Measurements from ENCODE around the gene ESPL1. TPM values are rescaled to one million over a fixed set of nuclear protein-coding genes. Genes with fewer than 3 reads are reported as not detected.

The ESPL1 gene
- total RNA-seq, 5 donors from 2014 or later (not counting 1 experiment from before 2014, with no cell fraction given), result 1.2 to 2.5 (median 1.6) TPM

DNA sequence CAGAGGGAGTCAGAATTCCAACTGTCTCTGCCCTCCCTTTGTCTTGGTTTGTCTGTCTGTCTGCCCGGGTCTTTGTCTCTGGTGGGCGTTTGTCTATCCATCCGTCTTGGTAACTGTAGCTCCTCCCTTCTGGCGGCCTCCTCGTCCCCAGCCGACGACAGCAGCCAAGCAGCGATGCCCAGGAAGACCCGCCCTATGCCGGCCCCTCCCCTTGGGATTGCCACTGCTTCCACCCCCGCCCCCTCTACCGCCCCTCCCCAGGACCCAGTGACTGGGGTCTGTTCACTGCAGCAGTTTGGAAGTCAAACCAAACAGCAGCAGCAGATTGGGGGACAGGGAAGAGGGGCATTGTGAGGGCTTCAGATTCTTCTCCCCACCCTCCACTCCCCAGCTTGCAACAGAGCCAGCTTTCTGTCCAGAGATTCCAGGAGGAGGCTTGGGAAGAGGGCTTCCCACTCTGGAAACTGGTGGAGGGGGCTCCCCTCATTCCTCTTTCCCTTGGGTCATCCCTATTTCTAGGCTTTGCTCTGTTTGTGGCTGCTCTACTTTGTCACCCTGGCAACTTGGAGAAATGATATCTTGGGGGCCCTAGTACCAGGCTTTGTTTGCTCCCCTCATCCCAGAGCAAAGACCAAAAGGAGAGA, 33.7 kb upstream of the ESPL1 start:
- H3K27ac Mint-ChIP-seq, result peak overlapping the region; percentile 83 to 88
- peaks cover 24 to 75% of the 10 kb centered on the region in 2 experiments for H3K4me1 ChIP-seq (ENCODE audit: control insufficient read depth in 1 of 2, extremely low read depth in 1 of 2, insufficient read depth in 2 of 2, low read length in 2 of 2)
- no peak for DNase-seq

DNA sequence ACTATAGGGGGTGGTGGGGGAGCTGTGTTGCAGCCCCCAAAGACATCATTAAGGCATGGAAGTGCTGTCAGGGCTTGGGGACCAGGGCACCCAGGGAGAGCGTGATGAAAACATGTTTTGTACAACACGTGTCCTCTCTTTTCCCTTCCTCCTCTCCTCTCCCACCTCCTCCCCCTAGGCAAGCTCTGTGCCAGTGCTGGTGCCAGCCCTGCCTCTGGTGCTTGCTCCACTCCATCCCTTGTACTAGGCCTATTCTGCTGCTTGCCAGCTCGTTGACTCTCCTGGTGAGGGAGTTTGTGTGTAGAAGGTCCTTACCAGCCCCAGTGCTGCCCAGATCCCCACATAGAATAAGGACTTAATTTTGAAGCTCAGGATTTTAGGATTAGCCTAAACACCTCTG, 32.9 kb upstream of the ESPL1 start:
- Mint-ChIP-seq H3K27me3 (no peaks in the 10 kb centered on the region), H3K4me3 (peak overlapping the region in 2 of 3 donors; percentile 34 to 60), H3K9me3 (no peaks in the 10 kb centered on the region), H3K36me3 (no peaks in the 10 kb centered on the region), H3K27ac (peak overlapping the region; percentile 85 to 89), H3K4me1 (peaks cover 46 to 63% (median 60%) of the 10 kb centered on the region in 3 donors)
- Histone ChIP-seq H3K4me3 (ENCODE audit: control insufficient read depth in 1 of 2, extremely low read depth in 1 of 2, low read length in 1 of 2) (no peak overlapping the region), H3K4me1 (ENCODE audit: control insufficient read depth in 1 of 2, extremely low read depth in 1 of 2, insufficient read depth in 2 of 2, low read length in 2 of 2) (peaks cover 24 to 68% of the 10 kb centered on the region in 2 experiments), H3K9me3 (no peaks in the 10 kb centered on the region), H3K27ac (ENCODE audit: low read length) (peak overlapping the region; percentile 94), H3K27me3 (replicated peaks in 1 of 2; ENCODE audit: control insufficient read depth in 2 of 2, extremely low read depth in 1 of 2, insufficient read depth in 2 of 2, low read length in 1 of 2) (no peaks in the 10 kb centered on the region), H3K36me3 (ENCODE audit: control insufficient read depth in 2 of 2, extremely low read depth in 1 of 2, insufficient read depth in 1 of 2, low read length in 1 of 2) (no peaks in the 10 kb centered on the region)
- ChIA-PET CTCF (interaction anchor here in 1 of 2 donors (0.6 kb wide), 1 partner anchor 33 kb away, joined by 3 read pairs; the partner anchor contains the start of gene ESPL1), POLR2A (interaction anchor here (1.0 to 1.1 kb wide), 2 partner anchors 16 to 40 kb away, joined by 3 to 5 read pairs; no protein-coding TSS in a partner anchor)
- ATAC-seq (replicated peaks in 1 of 4) (no peak), DNase-seq (no peak)
- WGBS (ENCODE audit: insufficient coverage), result no CpG with 5 or more reads among the region's 3 CpGs

More for the DNA sequence above, 33.7 kb upstream of the ESPL1 start:
- Mint-ChIP-seq H3K27me3 (no peaks in the 10 kb centered on the region), H3K36me3 (no peaks in the 10 kb centered on the region), H3K9me3 (no peaks in the 10 kb centered on the region), H3K4me1 (peaks cover 54 to 71% (median 67%) of the 10 kb centered on the region in 3 donors), H3K4me3 (peak overlapping the region in 1 of 3 donors; percentile 93)
- Histone ChIP-seq H3K36me3 (ENCODE audit: control insufficient read depth in 2 of 2, extremely low read depth in 1 of 2, insufficient read depth in 1 of 2, low read length in 1 of 2) (no peaks in the 10 kb centered on the region), H3K4me3 (ENCODE audit: control insufficient read depth in 1 of 2, extremely low read depth in 1 of 2, low read length in 1 of 2) (no peak overlapping the region), H3K27ac (ENCODE audit: low read length) (peak overlapping the region; percentile 94), H3K27me3 (replicated peaks in 1 of 2; ENCODE audit: control insufficient read depth in 2 of 2, extremely low read depth in 1 of 2, insufficient read depth in 2 of 2, low read length in 1 of 2) (no peaks in the 10 kb centered on the region), H3K9me3 (no peaks in the 10 kb centered on the region)
- CTCF ChIA-PET, result no interaction called here
- WGBS (ENCODE audit: insufficient coverage), result 41% methylated on average over 7 of the region's 12 CpGs
- POLR2A ChIA-PET, result interaction anchor here (1.0 to 1.1 kb wide), 2 partner anchors 15 to 39 kb away, joined by 3 to 5 read pairs; no protein-coding TSS in a partner anchor
- no peak for ATAC-seq (replicated peaks in 1 of 4)

DNA sequence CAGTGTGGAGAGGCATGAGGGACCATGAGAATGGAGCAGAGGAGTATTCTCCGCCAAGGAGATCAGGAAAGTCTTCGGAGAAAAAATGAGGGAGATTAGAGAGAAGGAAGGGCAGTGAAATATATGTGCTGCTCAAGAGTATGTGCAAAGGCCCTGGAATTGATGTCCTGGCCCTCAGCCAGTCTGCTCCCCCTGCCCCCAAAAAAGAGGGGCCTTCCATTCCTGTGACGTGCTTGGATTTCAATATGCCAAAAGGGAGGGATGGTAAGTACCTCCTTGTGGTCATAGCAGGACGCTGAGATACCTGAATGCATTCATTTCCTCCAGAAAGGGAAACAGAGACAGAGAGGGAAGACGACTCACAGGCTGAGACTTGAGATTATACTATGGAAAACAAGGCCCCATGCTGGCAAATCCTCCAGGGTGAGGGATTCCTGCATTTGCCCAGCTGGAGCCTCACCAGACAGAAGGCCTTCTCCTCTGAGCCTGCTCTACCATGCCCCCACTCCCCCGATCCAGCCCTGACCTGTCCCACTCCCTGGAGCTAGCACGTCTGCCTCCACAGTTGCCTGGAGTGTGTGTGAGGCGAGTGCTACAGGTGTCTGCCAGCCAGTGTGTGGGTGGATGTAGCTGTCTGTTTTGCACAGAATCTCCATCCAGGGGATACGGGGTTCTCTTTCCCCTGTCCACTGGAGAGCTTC, 32.2 kb upstream of the ESPL1 start:
- Histone ChIP-seq H3K4me3 (ENCODE audit: control insufficient read depth in 1 of 2, extremely low read depth in 1 of 2, low read length in 1 of 2) (peak overlapping the region in 1 of 2 donors; percentile 9), H3K27ac (ENCODE audit: low read length) (peak overlapping the region; percentile 94), H3K9me3 (no peaks in the 10 kb centered on the region), H3K27me3 (replicated peaks in 1 of 2; ENCODE audit: control insufficient read depth in 2 of 2, extremely low read depth in 1 of 2, insufficient read depth in 2 of 2, low read length in 1 of 2) (peaks cover 0 to 1% of the 10 kb centered on the region in 2 experiments), H3K36me3 (ENCODE audit: control insufficient read depth in 2 of 2, extremely low read depth in 1 of 2, insufficient read depth in 1 of 2, low read length in 1 of 2) (no peaks in the 10 kb centered on the region), H3K4me1 (ENCODE audit: control insufficient read depth in 1 of 2, extremely low read depth in 1 of 2, insufficient read depth in 2 of 2, low read length in 2 of 2) (peaks cover 24 to 60% of the 10 kb centered on the region in 2 experiments)
- Mint-ChIP-seq H3K4me3 (peak overlapping the region; percentile 36 to 60 (median 42)), H3K36me3 (no peaks in the 10 kb centered on the region), H3K27ac (peak overlapping the region; percentile 85 to 89), H3K9me3 (no peaks in the 10 kb centered on the region), H3K27me3 (no peaks in the 10 kb centered on the region), H3K4me1 (peaks cover 46 to 61% (median 58%) of the 10 kb centered on the region in 3 donors)
- ChIA-PET POLR2A (interaction anchor here in 1 of 2 donors (1.1 kb wide), 1 partner anchor 41 kb away, joined by 3 read pairs; no protein-coding TSS in a partner anchor), CTCF (interaction anchor here in 1 of 2 donors (0.7 to 1.6 kb wide), 6 partner anchors 16 to 85 kb away, joined by 3 to 7 read pairs (median 5); partner anchors contain the start of genes AAAS and ESPL1)
- DNase-seq, result no peak
- WGBS (ENCODE audit: insufficient coverage), result 50% methylated on average over 1 of the region's 9 CpGs
- ATAC-seq (replicated peaks in 1 of 4), result peak in 3 of 4 experiments; percentile 6 to 21 (median 8)

DNA sequence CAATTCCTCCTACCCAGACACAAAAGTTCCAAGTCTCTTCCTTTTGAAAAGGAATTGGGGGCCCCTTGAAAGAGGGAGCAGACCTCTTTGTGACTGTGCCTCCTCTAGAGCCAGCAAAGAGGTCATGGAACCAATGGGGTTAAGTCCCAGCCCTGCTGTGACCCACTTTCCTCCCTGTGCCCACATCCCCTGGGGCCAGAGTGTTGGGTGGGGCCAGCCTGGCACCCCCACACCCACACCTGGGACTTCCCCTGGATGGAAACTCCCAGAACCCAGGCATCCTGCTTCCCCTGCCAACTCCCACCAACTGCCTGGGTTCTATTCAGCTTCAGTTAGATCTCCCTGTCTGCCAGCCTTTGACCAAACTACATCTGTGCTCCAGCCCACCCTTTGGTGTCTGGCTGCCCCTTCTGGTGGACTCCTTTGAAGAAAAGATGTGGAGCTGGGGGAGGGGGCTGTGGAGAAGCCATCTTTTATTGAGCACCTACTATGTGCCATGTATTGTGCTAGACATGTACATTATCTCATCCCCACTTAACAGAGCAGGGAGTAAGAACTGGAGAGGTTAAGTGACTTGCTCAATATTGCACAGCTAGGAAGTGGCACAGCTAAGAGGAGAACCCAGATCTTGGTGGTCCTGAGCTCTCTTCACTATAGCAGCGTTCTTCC, 31.5 kb upstream of the ESPL1 start:
- Mint-ChIP-seq H3K4me1 (peaks cover 46 to 57% (median 51%) of the 10 kb centered on the region in 3 donors), H3K9me3 (no peaks in the 10 kb centered on the region), H3K27ac (peak overlapping the region; percentile 85 to 89), H3K4me3 (peak overlapping the region; percentile 36 to 60 (median 42)), H3K27me3 (no peaks in the 10 kb centered on the region), H3K36me3 (no peaks in the 10 kb centered on the region)
- ChIA-PET CTCF (interaction anchor here in 1 of 2 donors (0.7 to 1.6 kb wide), 6 partner anchors 15 to 84 kb away, joined by 3 to 7 read pairs (median 5); partner anchors contain the start of genes AAAS and ESPL1), POLR2A (interaction anchor here in 1 of 2 donors (0.5 kb wide), 1 partner anchor 338 kb away, joined by 3 read pairs; no protein-coding TSS in a partner anchor)
- Histone ChIP-seq H3K36me3 (ENCODE audit: control insufficient read depth in 2 of 2, extremely low read depth in 1 of 2, insufficient read depth in 1 of 2, low read length in 1 of 2) (no peaks in the 10 kb centered on the region), H3K27me3 (replicated peaks in 1 of 2; ENCODE audit: control insufficient read depth in 2 of 2, extremely low read depth in 1 of 2, insufficient read depth in 2 of 2, low read length in 1 of 2) (peaks cover 0 to 3% of the 10 kb centered on the region in 2 experiments), H3K9me3 (no peaks in the 10 kb centered on the region), H3K4me1 (ENCODE audit: control insufficient read depth in 1 of 2, extremely low read depth in 1 of 2, insufficient read depth in 2 of 2, low read length in 2 of 2) (peaks cover 24 to 53% of the 10 kb centered on the region in 2 experiments), H3K4me3 (ENCODE audit: control insufficient read depth in 1 of 2, extremely low read depth in 1 of 2, low read length in 1 of 2) (peak overlapping the region in 1 of 2 donors; percentile 9), H3K27ac (ENCODE audit: low read length) (peak overlapping the region; percentile 94)
- peak in 33 of 35 experiments; percentile 38 to 84 (median 64) for DNase-seq
- peak; percentile 39 to 79 (median 42) for ATAC-seq (replicated peaks in 1 of 4)
- no CpG with 5 or more reads among the region's 1 CpG for WGBS (ENCODE audit: insufficient coverage)

DNA sequence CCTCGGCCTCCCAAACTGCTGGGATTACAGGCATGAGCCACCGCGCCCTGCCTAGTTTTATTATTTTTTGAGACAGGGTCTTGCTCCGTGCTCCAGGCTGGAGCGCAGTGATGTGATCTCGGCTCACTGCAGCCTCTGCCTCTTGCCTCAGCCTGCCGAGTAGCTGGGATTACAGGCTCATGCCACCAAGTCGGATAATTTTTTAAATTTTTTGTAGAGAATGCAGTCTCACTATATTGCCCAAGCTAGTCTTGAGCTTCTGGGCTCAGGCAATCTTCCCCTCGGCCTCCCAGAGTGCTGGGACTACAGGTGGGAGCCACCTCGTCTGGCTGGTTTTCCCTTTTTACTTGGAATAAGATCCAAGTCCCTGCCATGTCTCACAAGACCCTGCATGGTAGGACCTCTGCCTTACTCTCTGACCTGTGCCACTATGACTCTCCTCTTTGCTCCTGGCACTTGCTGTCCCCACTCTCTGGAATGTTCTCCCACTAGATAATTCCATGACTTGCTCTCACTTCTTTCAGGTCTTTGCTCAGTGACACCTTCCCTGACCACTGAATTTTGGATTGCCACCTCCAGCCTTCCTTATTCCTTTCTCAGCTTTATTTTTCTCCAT, 28.3 kb upstream of the ESPL1 start:
- DNase-seq (no peak), ATAC-seq (replicated peaks in 1 of 4) (no peak)
- peaks cover 0 to 14% of the 10 kb centered on the region in 2 experiments for H3K27me3 ChIP-seq (replicated peaks in 1 of 2; ENCODE audit: control insufficient read depth in 2 of 2, extremely low read depth in 1 of 2, insufficient read depth in 2 of 2, low read length in 1 of 2)
- ChIA-PET CTCF (interaction anchor here in 1 of 2 donors (0.5 kb wide), 1 partner anchor 120 kb away, joined by 4 read pairs; no protein-coding TSS in a partner anchor), POLR2A (interaction anchor here in 1 of 2 donors (0.6 kb wide), 1 partner anchor 194 kb away, joined by 4 read pairs; no protein-coding TSS in a partner anchor)
- H3K36me3 ChIP-seq (ENCODE audit: control insufficient read depth in 2 of 2, extremely low read depth in 1 of 2, insufficient read depth in 1 of 2, low read length in 1 of 2), result no peaks in the 10 kb centered on the region
- H3K4me1 ChIP-seq (ENCODE audit: control insufficient read depth in 1 of 2, extremely low read depth in 1 of 2, insufficient read depth in 2 of 2, low read length in 2 of 2), result peaks cover 8 to 24% of the 10 kb centered on the region in 2 experiments
- Mint-ChIP-seq H3K9me3 (no peaks in the 10 kb centered on the region), H3K4me1 (peaks cover 26 to 38% (median 30%) of the 10 kb centered on the region in 3 donors), H3K27ac (peak overlapping the region in 1 of 2 donors; percentile 23), H3K27me3 (peaks cover 0 to 5% of the 10 kb centered on the region in 2 donors), H3K36me3 (no peaks in the 10 kb centered on the region), H3K4me3 (no peak overlapping the region)
- no peaks in the 10 kb centered on the region for H3K9me3 ChIP-seq
- WGBS (ENCODE audit: insufficient coverage), result 90% methylated on average over 10 of the region's 10 CpGs
- no peak overlapping the region for H3K4me3 ChIP-seq (ENCODE audit: control insufficient read depth in 1 of 2, extremely low read depth in 1 of 2, low read length in 1 of 2)
- H3K27ac ChIP-seq (ENCODE audit: low read length), result no peak overlapping the region

Measured in T-cell (primary cell).